H1 (cell line): ENCODE data around the gene PLIN4. TPM values are rescaled to one million over a fixed set of nuclear protein-coding genes. Genes with fewer than 3 reads are reported as not detected.

Experiments
- CTCF ChIA-PET: fragments of 300-600 bp; sonication (Branson Sonifier 250); formaldehyde crosslinking; loops from one replicate; lab custom pipeline; 2021; ENCODE audit not compliant: partially characterized antibody; lab: Charles Lee
- POLR2A ChIA-PET: fragments of 300-600 bp; sonication (Branson Sonifier 250); formaldehyde crosslinking; loops from one replicate; lab custom pipeline; 2021; ENCODE audit warnings: inconsistent platforms; ENCODE audit not compliant: partially characterized antibody; lab: Charles Lee
- DNase-seq, 2 experiments: peaks; one replicate each; pipeline versions ENCODE4 v3.0.0 to v3.0.0-alpha.2; 2010 to 2022; ENCODE audit warnings: low spot score in 2 of 2, low read depth in 1 of 2, mixed read lengths in 1 of 2
- FAIRE-seq: peaks from 2 replicates; lab custom pipeline; 2011; peaks lifted over from hg19 to GRCh38; lab: Jason Lieb, UNC
- H2AFZ ChIP-seq: 2 replicates; pipeline ENCODE4 v1.8.1; 2012; ENCODE audit warnings: low read length, inconsistent platforms
- H2AK5ac ChIP-seq: 2 replicates; pipeline ENCODE4 v1.6.1; 2013; ENCODE audit warnings: low read depth, low read length
- H2BK120ac ChIP-seq: replicated peaks from 2 replicates; pipeline ENCODE3; 2013; ENCODE audit warnings: low read depth, low read length, inconsistent platforms
- H2BK12ac ChIP-seq: 2 replicates; pipeline ENCODE4 v1.6.1; 2013; ENCODE audit warnings: low read depth, low read length
- H2BK15ac ChIP-seq: 2 replicates; pipeline ENCODE4 v1.6.1; 2013; ENCODE audit warnings: low read length
- H2BK20ac ChIP-seq: 2 replicates; pipeline ENCODE4 v1.6.1; 2013; ENCODE audit warnings: low read length
- H2BK5ac ChIP-seq: 2 replicates; pipeline ENCODE4 v1.6.1; 2013; ENCODE audit warnings: low read depth, low read length
- H3K14ac ChIP-seq: 2 replicates; pipeline ENCODE4 v1.6.1; 2013; ENCODE audit warnings: inconsistent platforms; ENCODE audit not compliant: insufficient read length
- H3K18ac ChIP-seq: 2 replicates; pipeline ENCODE4 v1.6.1; 2013; ENCODE audit warnings: low read length; ENCODE audit errors: extremely low read depth
- H3K23ac ChIP-seq: 2 replicates; pipeline ENCODE4 v1.6.1; 2013; ENCODE audit warnings: inconsistent platforms; ENCODE audit not compliant: insufficient read length
- H3K23me2 ChIP-seq: 2 replicates; pipeline ENCODE4 v1.6.1; 2013; ENCODE audit warnings: low read depth, low read length
- H3K27ac ChIP-seq: 2 replicates; pipeline ENCODE4 v1.6.1; 2011; ENCODE audit warnings: low read depth, low read length, inconsistent platforms
- H3K27me3 ChIP-seq, 4 experiments: replicated peaks in 1 of 4; 1 replicate in 1 of 4; 2 replicates in 3 of 4; pipeline versions ENCODE4 v1.6.1 to v1.8.1; 2011 to 2013; ENCODE audit warnings: low read length in 3 of 4, mild to moderate bottlenecking in 3 of 4, inconsistent platforms in 2 of 4, mixed read lengths in 2 of 4, moderate library complexity in 1 of 4; ENCODE audit not compliant: control insufficient read depth in 3 of 4, insufficient read depth in 3 of 4; ENCODE audit errors: extremely low read depth in 1 of 4
- H3K36me3 ChIP-seq, 4 experiments: 2 replicates each; pipeline versions ENCODE4 v1.6.1 to v1.8.1; 2011 to 2013; ENCODE audit warnings: mild to moderate bottlenecking in 4 of 4, low read length in 3 of 4, moderate library complexity in 2 of 4, control low read depth in 1 of 4, inconsistent platforms in 1 of 4; ENCODE audit not compliant: insufficient read depth in 4 of 4, control insufficient read depth in 2 of 4
- H3K4ac ChIP-seq: replicated peaks from 2 replicates; pipeline ENCODE3; 2013; ENCODE audit warnings: low read length, low read depth, mixed read lengths, inconsistent platforms; ENCODE audit not compliant: insufficient read length
- H3K4me1 ChIP-seq, 4 experiments: replicated peaks in 1 of 4; 1 replicate in 1 of 4; 2 replicates in 3 of 4; pipeline versions ENCODE4 v1.6.1 to v1.8.1; 2011 to 2013; ENCODE audit warnings: low read length in 3 of 4, inconsistent platforms in 2 of 4, mixed read lengths in 1 of 4; ENCODE audit not compliant: insufficient read depth in 4 of 4, control insufficient read depth in 3 of 4
- H3K4me2 ChIP-seq, 2 experiments: 2 replicates each; pipeline versions ENCODE4 v1.6.1 to v1.8.1; 2011 to 2013; ENCODE audit warnings: low read depth in 2 of 2, low read length in 2 of 2, control low read depth in 1 of 2, inconsistent platforms in 1 of 2, mild to moderate bottlenecking in 1 of 2; ENCODE audit not compliant: insufficient read depth in 1 of 2
- H3K4me3 ChIP-seq, 4 experiments: fragments of 200-600, 300-600 bp in 1 of 4; sonication (generic), shearing (Covaris generic), sonication (Bioruptor Twin) in 1 of 4; 2 replicates each; pipeline versions ENCODE4 v1.5.1 to v1.8.1; 2011 to 2016; ENCODE audit warnings: low read length in 4 of 4, low read depth in 3 of 4, control low read depth in 2 of 4, inconsistent platforms in 2 of 4, mild to moderate bottlenecking in 2 of 4, mixed read lengths in 1 of 4, moderate library complexity in 1 of 4; ENCODE audit not compliant: insufficient read depth in 2 of 4; ENCODE audit errors: extremely low read depth in 1 of 4
- H3K56ac ChIP-seq: replicated peaks from 2 replicates; pipeline ENCODE3; 2013; ENCODE audit warnings: low read depth, mild to moderate bottlenecking, mixed read lengths, low read length, inconsistent platforms; ENCODE audit not compliant: insufficient read length
- H3K79me1 ChIP-seq: 2 replicates; pipeline ENCODE4 v1.6.1; 2013; ENCODE audit warnings: low read depth, low read length, control low read depth
- H3K79me2 ChIP-seq, 2 experiments: 2 replicates each; pipeline versions ENCODE4 v1.6.1 to v1.8.1; 2012 to 2013; ENCODE audit warnings: low read length in 2 of 2, mild to moderate bottlenecking in 2 of 2, inconsistent platforms in 1 of 2; ENCODE audit not compliant: insufficient read depth in 2 of 2, control insufficient read depth in 1 of 2
- H3K9ac ChIP-seq, 4 experiments: replicated peaks in 1 of 4; 1 replicate in 1 of 4; 2 replicates in 3 of 4; pipeline versions ENCODE4 v1.6.1 to v1.8.1; 2011 to 2013; ENCODE audit warnings: low read depth in 3 of 4, low read length in 3 of 4, control low read depth in 2 of 4, mild to moderate bottlenecking in 2 of 4, moderate library complexity in 2 of 4, inconsistent platforms in 1 of 4; ENCODE audit errors: extremely low read depth in 1 of 4
- H3K9me3 ChIP-seq, 2 experiments: 2 replicates each; pipeline versions ENCODE4 v1.6.1 to v1.8.1; 2012 to 2013; ENCODE audit warnings: mild to moderate bottlenecking in 2 of 2, moderate library complexity in 2 of 2, control low read depth in 1 of 2, inconsistent platforms in 1 of 2, low read depth in 1 of 2, low read length in 1 of 2, mixed read lengths in 1 of 2; ENCODE audit not compliant: insufficient read depth in 2 of 2
- H4K20me1 ChIP-seq, 2 experiments: replicated peaks in 1 of 2; 2 replicates each; pipeline versions ENCODE3 to v1.8.1; 2011 to 2013; ENCODE audit warnings: inconsistent platforms in 2 of 2, low read length in 2 of 2, mild to moderate bottlenecking in 1 of 2; ENCODE audit not compliant: insufficient read depth in 2 of 2, control insufficient read depth in 1 of 2
- H4K5ac ChIP-seq: 2 replicates; pipeline ENCODE4 v1.6.1; 2013; ENCODE audit warnings: low read length, low read depth, mixed read lengths, inconsistent platforms; ENCODE audit not compliant: insufficient read length
- H4K8ac ChIP-seq: 2 replicates; pipeline ENCODE4 v1.8.0; 2013; ENCODE audit warnings: mild to moderate bottlenecking, moderate library complexity, low read length, inconsistent platforms; ENCODE audit not compliant: insufficient read depth; ENCODE audit errors: extremely low read depth
- H4K91ac ChIP-seq: replicated peaks from 2 replicates; pipeline ENCODE3; 2013; ENCODE audit warnings: low read length, mixed read lengths, inconsistent platforms; ENCODE audit not compliant: insufficient read length
- ASH2L ChIP-seq: fragments of 200-600, 300-600 bp; sonication (generic); IDR thresholded peaks from one replicate; pipeline ENCODE4 v1.7.1; 2017; ENCODE audit warnings: low read length
- BCL11A ChIP-seq, 2 experiments: IDR thresholded peaks; one replicate each; pipeline ENCODE4 v1.6.1; 2011; ENCODE audit warnings: low read depth in 2 of 2, low read length in 2 of 2, mild to moderate bottlenecking in 2 of 2
- EZH2 ChIP-seq: fragments of 200-600 bp; sonication (generic); IDR thresholded peaks from 2 replicates; pipeline ENCODE4 v1.7.1; 2012; ENCODE audit warnings: low read depth, mild to moderate bottlenecking, moderate library complexity, low read length, inconsistent platforms; ENCODE audit not compliant: severe bottlenecking
- FOSL1 ChIP-seq: IDR thresholded peaks from 2 replicates; pipeline ENCODE4 v1.6.1; 2011; ENCODE audit warnings: mild to moderate bottlenecking, low read depth, low read length, moderate library complexity; ENCODE audit not compliant: insufficient read depth
- HDAC2 ChIP-seq, 2 experiments: fragments of 300-600 bp in 1 of 2; sonication (generic) in 1 of 2; IDR thresholded peaks; 2 replicates each; pipeline ENCODE4 v1.6.1; 2011 to 2012; ENCODE audit warnings: low read depth in 2 of 2, low read length in 2 of 2, mild to moderate bottlenecking in 2 of 2, moderate library complexity in 2 of 2, borderline replicate concordance in 1 of 2, inconsistent platforms in 1 of 2
- HDAC6 ChIP-seq: IDR thresholded peaks from one replicate; pipeline ENCODE4 v1.7.1; 2012; ENCODE audit warnings: low read depth, mild to moderate bottlenecking, inconsistent platforms, low read length, moderate library complexity
- JUND ChIP-seq: IDR thresholded peaks from 2 replicates; pipeline ENCODE4 v1.6.1; 2011; ENCODE audit warnings: mild to moderate bottlenecking, improper control_type of control experiment, low read length
- MAX ChIP-seq: IDR thresholded peaks from 2 replicates; pipeline ENCODE4 v1.6.1; 2012; ENCODE audit warnings: inconsistent platforms
- POLR2A ChIP-seq, 2 experiments: IDR thresholded peaks; 1 replicate in 1 of 2; 2 replicates in 1 of 2; pipeline ENCODE4 v1.6.1; 2011; ENCODE audit warnings: low read depth in 2 of 2, low read length in 2 of 2, mild to moderate bottlenecking in 2 of 2; ENCODE audit errors: control extremely low read depth in 1 of 2
- RFX5 ChIP-seq: IDR thresholded peaks from 2 replicates; pipeline ENCODE4 v1.6.1; 2011; ENCODE audit warnings: low read depth, low read length, improper control_type of control experiment, borderline replicate concordance
- SIN3A ChIP-seq, 2 experiments: IDR thresholded peaks in 1 of 2; conservative IDR thresholded peaks in 1 of 2; 2 replicates each; pipeline ENCODE4 v1.6.1; 2011 to 2012; ENCODE audit warnings: low read length in 2 of 2, improper control_type of control experiment in 1 of 2, low read depth in 1 of 2, mild to moderate bottlenecking in 1 of 2
- SP1 ChIP-seq: IDR thresholded peaks from 2 replicates; pipeline ENCODE4 v1.6.1; 2011; ENCODE audit warnings: low read depth, low read length
- SP2 ChIP-seq: IDR thresholded peaks from 2 replicates; pipeline ENCODE4 v1.6.1; 2012; ENCODE audit warnings: mild to moderate bottlenecking, low read length, inconsistent platforms
- YY1 ChIP-seq: IDR thresholded peaks from 2 replicates; pipeline ENCODE4 v1.6.1; 2011; ENCODE audit warnings: low read depth, mild to moderate bottlenecking, low read length
- WGBS, 2 experiments: shearing (Covaris generic) in 1 of 2; methylation state at CpG; one replicate each; pipeline versions ENCODE4 v1.1.6 to v1.1.7; 2013 to 2015; ENCODE audit warnings: low lambda C conversion rate in 2 of 2, mixed read lengths in 2 of 2, inconsistent platforms in 1 of 2, low coverage in 1 of 2, missing lambda C conversion rate in 1 of 2; ENCODE audit not compliant: insufficient replicate concordance in 2 of 2, insufficient coverage in 1 of 2, insufficient read length in 1 of 2; ENCODE audit errors: extremely low coverage in 1 of 2, missing lambda C conversion rate in 1 of 2; 5-methylcytosine and 5-hydroxymethylcytosine counted together
- polyA plus RNA-seq, 7 experiments: library from polyadenylated mRNA; depleted of rRNA in 3 of 7; stranded (reverse) in 5 of 7; unstranded in 2 of 7; fragments of >200 nt in 5 of 7; fragments of 200-250 nt in 2 of 7; gene quantifications; 1 replicate in 5 of 7; 2 replicates in 1 of 7; 4 replicates in 1 of 7; pipeline versions ENCODE4 v1.2.1 to v1.2.3, GENCODE V29; 2011 to 2013; ENCODE audit warnings: missing spikeins in 2 of 7, mixed read lengths in 2 of 7
- total RNA-seq: library from RNA; stranded (reverse); fragmentation: NEBNext Ultra II Directional; extraction: Animal tissue kit (Norgen Biotek cat#: 25700); gene quantifications from 2 replicates; pipeline ENCODE4 v1.2.1, GENCODE V29; 2021

The PLIN4 gene
- total and polyA plus RNA-seq, 2 of the 8 experiments (the other 6 are each of a cell fraction or from before 2014, with no cell fraction given), result 0.35 to 0.45 TPM

DNA sequence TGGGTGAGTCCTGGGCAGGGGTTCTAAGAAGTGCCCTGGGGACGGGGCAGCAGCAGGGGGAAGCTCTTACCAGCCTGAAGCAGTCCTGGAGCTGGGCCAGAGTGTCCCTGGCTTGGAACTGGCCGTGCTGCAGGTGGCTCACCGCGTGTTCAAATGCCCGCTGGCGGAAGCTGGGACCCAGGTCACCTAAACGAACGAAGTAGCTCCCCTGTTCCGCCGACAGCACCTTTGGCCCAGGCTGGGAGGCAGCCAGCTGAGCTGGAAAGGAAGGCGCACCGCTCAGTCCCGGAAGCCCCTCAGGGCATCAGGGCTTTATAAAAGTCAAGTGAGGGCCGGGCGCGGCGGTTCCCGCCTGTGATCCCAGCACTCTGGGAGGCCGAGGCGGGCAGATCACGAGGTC is 9.6 kb downstream of the PLIN4 start:
- POLR2A ChIA-PET, result interaction anchor here (0.8 to 2.8 kb wide), 8 partner anchors 9 to 52 kb away, joined by 3 to 27 read pairs (median 4); partner anchors contain the start of gene PLIN4
- TF ChIP-seq HDAC6 (no peak), HDAC2 (IDR thresholded peaks at IDR 0.05; ENCODE audit: borderline replicate concordance in 1 of 2, low read depth in 2 of 2, low read length in 2 of 2) (no peak), SP2 (no peak), MAX (no peak), JUND (no peak), YY1 (no peak), BCL11A (IDR thresholded peaks at IDR 0.05; ENCODE audit: low read depth in 2 of 2, low read length in 2 of 2) (no peak), RFX5 (no peak), SP1 (no peak), POLR2A (IDR thresholded peaks at IDR 0.05; ENCODE audit: control extremely low read depth in 1 of 2, low read depth in 2 of 2, low read length in 2 of 2) (no peak), EZH2 (no peak), SIN3A (conservative IDR thresholded peaks at IDR 0.05 in 1 of 2, IDR thresholded peaks at IDR 0.05 in 1 of 2; ENCODE audit: low read depth in 1 of 2, low read length in 2 of 2) (no peak), FOSL1 (no peak), ASH2L (no peak)

More for the DNA sequence above, 9.6 kb downstream of the PLIN4 start:
- no peak overlapping the region for H4K5ac ChIP-seq
- H3K23ac ChIP-seq, result no peak overlapping the region
- H2BK20ac ChIP-seq, result no peak overlapping the region
- H3K36me3 ChIP-seq, result peaks cover 0 to 11% (median 3%) of the 10 kb centered on the region in 4 experiments; a peak in 4 of 8 replicates
- no peak overlapping the region for H4K91ac ChIP-seq
- H2BK12ac ChIP-seq, result no peak overlapping the region
- H2BK120ac ChIP-seq, result no peak overlapping the region
- no peak overlapping the region for H4K8ac ChIP-seq
- H3K79me2 ChIP-seq, result no peaks in the 10 kb centered on the region
- no peak overlapping the region for H3K9ac ChIP-seq
- H3K27ac ChIP-seq, result no peak overlapping the region
- no peak overlapping the region for H3K4me3 ChIP-seq
- FAIRE-seq, result no peak
- no peak for DNase-seq
- H2AK5ac ChIP-seq, result no peak overlapping the region
- no peak overlapping the region for H3K14ac ChIP-seq
- CTCF ChIA-PET, result interaction anchor here (0.6 to 5.2 kb wide), 3 partner anchors 13 to 253 kb away, joined by 4 to 40 read pairs (median 7); no protein-coding TSS in a partner anchor
- no peak overlapping the region for H3K4me2 ChIP-seq
- WGBS, 2 experiments, result 80% methylated on average over 16 of the region's 21 CpGs; no CpG with 5 or more reads in 1 of the 2 experiments
- H2BK5ac ChIP-seq, result no peak overlapping the region
- no peak overlapping the region for H2AFZ ChIP-seq
- no peak overlapping the region for H3K4ac ChIP-seq
- H3K18ac ChIP-seq, result no peak overlapping the region
- H3K23me2 ChIP-seq, result no peaks in the 10 kb centered on the region
- peaks cover 13 to 18% of the 10 kb centered on the region in 2 experiments for H4K20me1 ChIP-seq
- H3K9me3 ChIP-seq, result no peaks in the 10 kb centered on the region
- H3K27me3 ChIP-seq, result peaks cover 4 to 39% (median 28%) of the 10 kb centered on the region in 4 experiments; a peak in 6 of 7 replicates
- no peaks in the 10 kb centered on the region for H3K4me1 ChIP-seq
- H3K56ac ChIP-seq, result no peak overlapping the region
- H3K79me1 ChIP-seq, result peaks cover 2% of the 10 kb centered on the region; the same call in 1 of the 2 replicates
- H2BK15ac ChIP-seq, result no peak overlapping the region
